A549 (cell line): ENCODE results near the gene DCAF8. TPM values are rescaled to one million over a fixed set of nuclear protein-coding genes. Genes with fewer than 3 reads are reported as not detected.

ENCODE experiments used
- ATAC-seq, 2 experiments: fragments of 200-7000 bp in 1 of 2; fragments of >200 bp in 1 of 2; cut with Nextera tagmentation in 1 of 2; cut with Tn5 transposase in 1 of 2; 3 replicates each; pipeline versions ENCODE4 v1.8.0 to v1.9.1; 2018 to 2020; ENCODE audit warnings: mild to moderate bottlenecking in 1 of 2, moderate library complexity in 1 of 2
- CTCF ChIA-PET: fragments of 300-600 bp; sonication (Branson Sonifier 250); formaldehyde crosslinking; extraction: SDS; loops from one replicate; lab custom pipeline; 2021; ENCODE audit warnings: antibody characterized with exemption, inconsistent platforms; lab: Yijun Ruan, JAX
- POLR2A ChIA-PET: fragments of 350-600 bp; formaldehyde crosslinking; extraction: SDS; loops from one replicate; lab custom pipeline; 2021; ENCODE audit warnings: antibody characterized with exemption, inconsistent platforms; lab: Yijun Ruan, JAX
- DNase-seq, 2 experiments: peaks; one replicate each; pipeline versions ENCODE4 v3.0.0 to v3.0.0-alpha.2; 2011 to 2016; ENCODE audit warnings: low read depth in 1 of 2, low spot score in 1 of 2
- FAIRE-seq: peaks from 2 replicates; lab custom pipeline; 2011; peaks lifted over from hg19 to GRCh38; lab: Jason Lieb, UNC
- H3K27ac ChIP-seq, 2 experiments: fragments of >200 bp; sonication (Bioruptor Twin); formaldehyde crosslinking; 3 replicates each; pipeline ENCODE4 v1.5.1; 2016 to 2017
- H3K4me1 ChIP-seq: fragments of >200 bp; sonication (Bioruptor Twin); formaldehyde crosslinking; 3 replicates; pipeline ENCODE4 v1.6.1; 2016
- H3K4me2 ChIP-seq: fragments of >200 bp; sonication (Bioruptor Twin); formaldehyde crosslinking; 3 replicates; pipeline ENCODE4 v1.6.1; 2016
- H3K4me3 ChIP-seq: fragments of >200 bp; sonication (Bioruptor Twin); formaldehyde crosslinking; 3 replicates; pipeline ENCODE4 v1.5.1; 2016
- H3K9me3 ChIP-seq: fragments of >200 bp; sonication (Bioruptor Twin); formaldehyde crosslinking; 3 replicates; pipeline ENCODE4 v1.6.1; 2016
- CHD2 ChIP-seq: fragments of 150-350 bp; IDR thresholded peaks from 2 replicates; pipeline ENCODE4 v1.6.1; 2014; ENCODE audit warnings: low read length; ENCODE audit not compliant: partially characterized antibody
- EHF ChIP-seq: fragments of 250-450 bp; sonication (Bioruptor Pico); IDR thresholded peaks from 2 replicates; pipeline ENCODE4 v1.5.0; 2020; ENCODE audit warnings: mild to moderate bottlenecking
- ESRRA ChIP-seq: fragments of 150-350 bp; IDR thresholded peaks from 2 replicates; pipeline ENCODE4 v1.6.1; 2014; ENCODE audit warnings: mild to moderate bottlenecking, low read length, borderline replicate concordance
- FOSL2 ChIP-seq, 2 experiments: fragments of 450-650 bp in 1 of 2; fragments of >200 bp in 1 of 2; sonication (Bioruptor Twin) in 1 of 2; formaldehyde crosslinking; IDR thresholded peaks; 2 replicates each; pipeline versions ENCODE4 v1.5.0 to v1.6.1; 2016 to 2020; ENCODE audit warnings: mild to moderate bottlenecking in 1 of 2, moderate library complexity in 1 of 2
- GATA3 ChIP-seq: IDR thresholded peaks from 2 replicates; pipeline ENCODE4 v1.6.1; 2012; ENCODE audit warnings: borderline replicate concordance
- HDAC2 ChIP-seq: fragments of 200-600 bp; sonication (generic); IDR thresholded peaks from 2 replicates; pipeline ENCODE4 v1.6.1; 2016
- HOXB5 ChIP-seq: fragments of 250-450 bp; sonication (Bioruptor Pico); IDR thresholded peaks from 2 replicates; pipeline ENCODE4 v1.5.0; 2020; ENCODE audit warnings: mild to moderate bottlenecking, moderate library complexity
- JUN ChIP-seq, 2 experiments: fragments of >200 bp; sonication (Bioruptor Twin); formaldehyde crosslinking; IDR thresholded peaks; 2 replicates in 1 of 2; 3 replicates in 1 of 2; pipeline ENCODE4 v1.6.1; 2016 to 2017
- JUNB ChIP-seq: fragments of >200 bp; sonication (Bioruptor Twin); formaldehyde crosslinking; IDR thresholded peaks from 2 replicates; pipeline ENCODE4 v1.6.1; 2016
- KDM5A ChIP-seq: fragments of 200-600 bp; sonication (generic); IDR thresholded peaks from 2 replicates; pipeline ENCODE4 v1.6.1; 2016; ENCODE audit warnings: antibody characterized with exemption, mild to moderate bottlenecking
- MYC ChIP-seq: IDR thresholded peaks from 2 replicates; pipeline ENCODE4 v1.6.1; 2012; ENCODE audit warnings: mild to moderate bottlenecking, inconsistent platforms, low read length, improper control_type of control experiment, borderline replicate concordance
- NFE2L2 ChIP-seq: fragments of 150-350 bp; conservative IDR thresholded peaks from 2 replicates; pipeline ENCODE4 v1.6.1; 2014; ENCODE audit warnings: low read length
- NPAS2 ChIP-seq: fragments of 250-450 bp; sonication (Bioruptor Pico); IDR thresholded peaks from 2 replicates; pipeline ENCODE4 v1.8.0; 2022; ENCODE audit warnings: mild to moderate bottlenecking, moderate library complexity, borderline replicate concordance
- NR3C1 ChIP-seq: fragments of >200 bp; sonication (Bioruptor Twin); formaldehyde crosslinking; IDR thresholded peaks from 3 replicates; pipeline ENCODE4 v1.6.1; 2017
- PHF8 ChIP-seq: fragments of 200-600 bp; sonication (generic); IDR thresholded peaks from 2 replicates; pipeline ENCODE4 v1.6.1; 2016; ENCODE audit warnings: low read depth, mild to moderate bottlenecking, antibody characterized with exemption, moderate library complexity, borderline replicate concordance
- RARB ChIP-seq: fragments of 250-450 bp; sonication (Bioruptor Pico); IDR thresholded peaks from 2 replicates; pipeline ENCODE4 v1.8.0; 2021; ENCODE audit warnings: mild to moderate bottlenecking, moderate library complexity
- REST ChIP-seq: fragments of 200-600 bp; sonication (generic); IDR thresholded peaks from 2 replicates; pipeline ENCODE4 v1.6.1; 2016; ENCODE audit warnings: antibody characterized with exemption, mild to moderate bottlenecking, moderate library complexity
- TP53 ChIP-seq: fragments of 250-450 bp; sonication (Bioruptor Pico); IDR thresholded peaks from 2 replicates; pipeline ENCODE4 v1.5.0; 2021; ENCODE audit warnings: mild to moderate bottlenecking, moderate library complexity
- ZFP36 ChIP-seq: fragments of 450-650 bp; IDR thresholded peaks from 2 replicates; pipeline ENCODE4 v1.6.1; 2014; ENCODE audit warnings: borderline replicate concordance; ENCODE audit not compliant: partially characterized antibody
- ZSCAN20 ChIP-seq: fragments of 250-450 bp; sonication (Bioruptor Pico); IDR thresholded peaks from 2 replicates; pipeline ENCODE4 v1.8.0; 2022; ENCODE audit warnings: mild to moderate bottlenecking, moderate library complexity
- WGBS: methylation state at CpG from one replicate; pipeline ENCODE4 v1.1.6; 2017; ENCODE audit errors: missing lambda C conversion rate; 5-methylcytosine and 5-hydroxymethylcytosine counted together
- polyA plus RNA-seq, 4 experiments: library from polyadenylated mRNA; depleted of rRNA in 3 of 4; stranded (reverse); fragments of >200 nt; fragmentation: RNase III in 1 of 4; extraction: RNeasy Plus Mini Kit Qiagen cat#74134 plus additional on column Dnase treatment in 1 of 4; gene quantifications; 2 replicates in 3 of 4; 3 replicates in 1 of 4; pipeline ENCODE4 v1.2.3, GENCODE V29; 2011 to 2017
- TF ChIP-seq, protein P1 (sequence below): IDR thresholded peaks from 2 replicates; pipeline ENCODE4 v1.6.1; 2012; ENCODE audit warnings: low read depth, borderline replicate concordance
- TF ChIP-seq, protein P2 (sequence below): fragments of 150-350 bp; IDR thresholded peaks from 2 replicates; pipeline ENCODE4 v1.6.1; 2014; ENCODE audit warnings: low read depth, mild to moderate bottlenecking, low read length
- TF ChIP-seq, protein P3 (sequence below): fragments of 450-650 bp; IDR thresholded peaks from 2 replicates; pipeline ENCODE4 v1.6.1; 2014; ENCODE audit warnings: antibody characterized with exemption
- TF ChIP-seq, protein P4 (sequence below): fragments of >200 bp; sonication (Bioruptor Twin); formaldehyde crosslinking; IDR thresholded peaks from 2 replicates; pipeline ENCODE4 v1.6.1; 2016

The DCAF8 gene
- polyA plus RNA-seq, 2 of the 4 experiments (the other 2 are of a cell fraction) = 69.8 to 113 TPM

DNA sequence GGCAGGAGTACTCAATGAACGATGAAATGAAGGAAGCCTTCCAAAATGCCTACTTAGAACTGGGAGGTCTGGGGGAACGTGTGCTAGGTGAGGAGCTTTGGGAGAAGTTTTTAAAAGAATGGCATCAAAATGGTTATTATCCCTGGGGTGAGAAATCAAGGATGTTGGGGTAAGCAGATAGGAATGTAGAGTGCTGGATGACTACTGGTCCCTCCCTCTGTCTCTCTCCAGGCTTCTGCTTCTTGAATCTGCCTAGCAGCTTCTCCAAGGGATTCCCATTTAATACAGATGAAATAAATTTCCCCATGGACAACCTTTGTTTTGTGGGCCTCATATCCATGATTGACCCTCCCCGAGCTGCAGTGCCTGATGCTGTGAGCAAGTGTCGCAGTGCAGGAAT, 91.0 kb downstream of the DCAF8 start (continued):
- TF ChIP-seq HOXB5 (CRISPR knock-in tag) = no peak
- TF ChIP-seq EHF (CRISPR knock-in tag) = no peak
- no peak for TF ChIP-seq KDM5A
- TF ChIP-seq NPAS2 (CRISPR knock-in tag) = no peak
- TF ChIP-seq HDAC2 = no peak
- TF ChIP-seq ZSCAN20 = no peak
- no peak for TF ChIP-seq RARB (CRISPR knock-in tag)
- TF ChIP-seq, protein P1, sequence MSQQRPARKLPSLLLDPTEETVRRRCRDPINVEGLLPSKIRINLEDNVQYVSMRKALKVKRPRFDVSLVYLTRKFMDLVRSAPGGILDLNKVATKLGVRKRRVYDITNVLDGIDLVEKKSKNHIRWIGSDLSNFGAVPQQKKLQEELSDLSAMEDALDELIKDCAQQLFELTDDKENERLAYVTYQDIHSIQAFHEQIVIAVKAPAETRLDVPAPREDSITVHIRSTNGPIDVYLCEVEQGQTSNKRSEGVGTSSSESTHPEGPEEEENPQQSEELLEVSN = no peak

DNA sequence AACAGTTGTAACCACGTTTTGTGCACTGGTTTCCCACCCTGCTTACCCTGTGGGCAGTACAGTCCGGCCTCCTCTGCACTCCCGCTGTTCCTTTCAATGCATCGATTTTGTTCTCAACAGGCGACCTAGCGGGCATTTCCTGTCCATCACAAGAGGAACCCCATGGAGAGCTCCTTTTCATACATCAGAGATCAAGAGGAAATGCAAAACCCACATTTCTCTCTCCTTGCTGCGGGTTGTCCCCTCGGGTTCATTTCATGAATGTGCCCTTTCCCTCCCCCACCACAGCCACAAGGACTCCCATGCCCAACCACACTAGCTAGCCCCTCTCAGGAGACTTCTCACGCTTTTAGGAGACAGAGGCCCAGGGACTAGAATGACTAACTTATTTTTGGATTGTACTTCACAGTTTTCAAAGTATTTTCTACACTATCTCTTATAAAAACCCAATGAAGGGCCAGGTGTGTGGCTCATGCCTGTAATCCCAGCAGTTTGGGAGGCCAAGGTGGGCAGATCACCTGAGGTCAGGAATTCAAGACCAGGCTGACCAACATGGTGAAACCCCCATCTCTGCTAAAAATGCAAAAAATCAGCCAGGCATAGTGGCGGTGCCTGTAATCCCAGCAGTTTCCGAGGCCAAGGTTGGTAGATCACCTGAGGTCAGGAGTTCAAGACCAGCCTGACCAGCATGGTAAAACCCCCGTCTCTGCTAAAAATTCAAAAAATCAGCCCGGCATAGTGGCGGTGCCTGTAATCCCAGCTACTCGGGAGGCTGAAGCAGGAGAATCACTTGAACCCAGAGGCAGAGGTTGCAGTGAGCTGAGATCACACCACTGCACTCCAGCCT, 92.6 kb downstream of the DCAF8 start:
- WGBS = 70% methylated on average over 15 of the region's 15 CpGs
- no peak for FAIRE-seq
- no peak overlapping the region for H3K4me2 ChIP-seq

DNA sequence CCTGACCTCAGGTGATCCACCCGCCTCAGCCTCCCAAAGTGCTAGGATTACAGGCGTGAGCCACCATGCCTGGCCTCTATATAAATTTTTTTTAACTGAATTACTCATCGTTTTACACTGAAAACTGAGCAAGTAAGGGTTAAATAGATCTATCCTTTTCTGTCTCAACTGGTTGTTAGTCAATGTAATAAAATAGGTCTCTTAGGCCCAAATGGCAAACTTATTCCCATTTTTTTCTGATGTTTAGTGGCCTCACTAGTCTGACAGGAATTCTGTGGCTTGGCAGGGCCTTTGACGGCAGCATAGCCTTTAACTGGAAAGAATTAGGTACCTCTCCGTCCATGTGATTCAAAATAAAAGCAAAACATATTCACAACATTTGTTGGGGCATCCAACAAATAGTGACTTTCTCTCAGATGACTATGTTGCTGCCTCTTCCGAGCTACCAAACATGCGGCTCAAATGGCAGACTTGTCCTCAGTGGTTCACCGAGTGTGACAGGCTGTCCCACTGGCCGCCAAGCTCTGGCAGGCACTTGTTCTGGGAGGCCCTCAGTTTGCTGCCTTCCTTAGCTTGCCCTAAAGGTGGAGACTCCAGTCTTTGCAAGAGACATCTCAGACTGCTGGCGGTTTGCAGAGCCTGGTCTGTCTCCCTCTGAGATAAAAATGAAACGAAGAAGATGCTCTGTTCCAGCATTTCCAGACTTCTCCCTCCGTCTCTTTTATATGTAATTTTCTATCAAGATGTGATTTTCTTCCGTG, 93.6 kb downstream of the DCAF8 start:
- CTCF ChIA-PET = interaction anchor here (0.7 to 3.5 kb wide), 7 partner anchors 9 to 123 kb away, joined by 3 to 22 read pairs (median 4); partner anchors contain the start of gene CASQ1
- 76% methylated on average over 13 of the region's 13 CpGs for WGBS
- no peak overlapping the region for H3K4me3 ChIP-seq
- no peaks in the 10 kb centered on the region for H3K9me3 ChIP-seq
- ATAC-seq (peak in 1 of 2 experiments; percentile 60; a peak in 3 of 6 replicates), FAIRE-seq (no peak), DNase-seq (no peak)
- POLR2A ChIA-PET = no interaction called here
- H3K4me1 ChIP-seq = no peaks in the 10 kb centered on the region
- no peak overlapping the region for H3K27ac ChIP-seq
- no peak for TF ChIP-seq GATA3
- no peak for TF ChIP-seq REST
- TF ChIP-seq FOSL2 (IDR thresholded peaks at IDR 0.05) = no peak
- no peak for TF ChIP-seq FOSL2 (CRISPR knock-in tag; IDR thresholded peaks at IDR 0.05)
- no peak for TF ChIP-seq NR3C1
- TF ChIP-seq CHD2 = no peak
- no peak for TF ChIP-seq PHF8
- TF ChIP-seq JUNB = no peak
- TF ChIP-seq, protein P2, sequence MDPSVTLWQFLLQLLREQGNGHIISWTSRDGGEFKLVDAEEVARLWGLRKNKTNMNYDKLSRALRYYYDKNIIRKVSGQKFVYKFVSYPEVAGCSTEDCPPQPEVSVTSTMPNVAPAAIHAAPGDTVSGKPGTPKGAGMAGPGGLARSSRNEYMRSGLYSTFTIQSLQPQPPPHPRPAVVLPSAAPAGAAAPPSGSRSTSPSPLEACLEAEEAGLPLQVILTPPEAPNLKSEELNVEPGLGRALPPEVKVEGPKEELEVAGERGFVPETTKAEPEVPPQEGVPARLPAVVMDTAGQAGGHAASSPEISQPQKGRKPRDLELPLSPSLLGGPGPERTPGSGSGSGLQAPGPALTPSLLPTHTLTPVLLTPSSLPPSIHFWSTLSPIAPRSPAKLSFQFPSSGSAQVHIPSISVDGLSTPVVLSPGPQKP = no peak
- no peak for TF ChIP-seq ESRRA
- TF ChIP-seq, protein P3, sequence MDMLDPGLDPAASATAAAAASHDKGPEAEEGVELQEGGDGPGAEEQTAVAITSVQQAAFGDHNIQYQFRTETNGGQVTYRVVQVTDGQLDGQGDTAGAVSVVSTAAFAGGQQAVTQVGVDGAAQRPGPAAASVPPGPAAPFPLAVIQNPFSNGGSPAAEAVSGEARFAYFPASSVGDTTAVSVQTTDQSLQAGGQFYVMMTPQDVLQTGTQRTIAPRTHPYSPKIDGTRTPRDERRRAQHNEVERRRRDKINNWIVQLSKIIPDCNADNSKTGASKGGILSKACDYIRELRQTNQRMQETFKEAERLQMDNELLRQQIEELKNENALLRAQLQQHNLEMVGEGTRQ = no peak
- no peak for TF ChIP-seq NFE2L2
- TF ChIP-seq JUN (IDR thresholded peaks at IDR 0.05) = no peak
- TF ChIP-seq MYC = no peak
- TF ChIP-seq, protein P4, sequence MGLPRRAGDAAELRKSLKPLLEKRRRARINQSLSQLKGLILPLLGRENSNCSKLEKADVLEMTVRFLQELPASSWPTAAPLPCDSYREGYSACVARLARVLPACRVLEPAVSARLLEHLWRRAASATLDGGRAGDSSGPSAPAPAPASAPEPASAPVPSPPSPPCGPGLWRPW = no peak
- TF ChIP-seq TP53 (CRISPR knock-in tag) = no peak
- H3K4me2 ChIP-seq = no peak overlapping the region

More for the DNA sequence above, 92.6 kb downstream of the DCAF8 start:
- ChIA-PET CTCF (interaction anchor here (0.7 to 3.5 kb wide), 6 partner anchors 10 to 122 kb away, joined by 3 to 22 read pairs (median 4); partner anchors contain the start of gene CASQ1), POLR2A (no interaction called here)
- Histone ChIP-seq H3K4me1 (no peaks in the 10 kb centered on the region), H3K9me3 (no peaks in the 10 kb centered on the region), H3K27ac (no peak overlapping the region), H3K4me3 (no peak overlapping the region)
- ATAC-seq (no peak), DNase-seq (no peak)
- TF ChIP-seq ZFP36 (no peak), GATA3 (no peak)
